H1 (cell line): ENCODE results near the gene CHEK2. TPM values are rescaled to one million over a fixed set of nuclear protein-coding genes. Genes with fewer than 3 reads are reported as not detected.

ENCODE experiments used
- CTCF ChIA-PET: fragments of 300-600 bp; sonication (Branson Sonifier 250); formaldehyde crosslinking; loops from one replicate; lab custom pipeline; 2021; ENCODE audit not compliant: partially characterized antibody; lab: Charles Lee
- POLR2A ChIA-PET: fragments of 300-600 bp; sonication (Branson Sonifier 250); formaldehyde crosslinking; loops from one replicate; lab custom pipeline; 2021; ENCODE audit warnings: inconsistent platforms; ENCODE audit not compliant: partially characterized antibody; lab: Charles Lee
- DNase-seq, 2 experiments: peaks; one replicate each; pipeline versions ENCODE4 v3.0.0 to v3.0.0-alpha.2; 2010 to 2022; ENCODE audit warnings: low spot score in 2 of 2, low read depth in 1 of 2, mixed read lengths in 1 of 2
- FAIRE-seq: peaks from 2 replicates; lab custom pipeline; 2011; peaks lifted over from hg19 to GRCh38; lab: Jason Lieb, UNC
- H2AFZ ChIP-seq: 2 replicates; pipeline ENCODE4 v1.8.1; 2012; ENCODE audit warnings: low read length, inconsistent platforms
- H2AK5ac ChIP-seq: 2 replicates; pipeline ENCODE4 v1.6.1; 2013; ENCODE audit warnings: low read depth, low read length
- H2BK120ac ChIP-seq: replicated peaks from 2 replicates; pipeline ENCODE3; 2013; ENCODE audit warnings: low read depth, low read length, inconsistent platforms
- H2BK12ac ChIP-seq: 2 replicates; pipeline ENCODE4 v1.6.1; 2013; ENCODE audit warnings: low read depth, low read length
- H2BK15ac ChIP-seq: 2 replicates; pipeline ENCODE4 v1.6.1; 2013; ENCODE audit warnings: low read length
- H2BK20ac ChIP-seq: 2 replicates; pipeline ENCODE4 v1.6.1; 2013; ENCODE audit warnings: low read length
- H2BK5ac ChIP-seq: 2 replicates; pipeline ENCODE4 v1.6.1; 2013; ENCODE audit warnings: low read depth, low read length
- H3K14ac ChIP-seq: 2 replicates; pipeline ENCODE4 v1.6.1; 2013; ENCODE audit warnings: inconsistent platforms; ENCODE audit not compliant: insufficient read length
- H3K18ac ChIP-seq: 2 replicates; pipeline ENCODE4 v1.6.1; 2013; ENCODE audit warnings: low read length; ENCODE audit errors: extremely low read depth
- H3K23ac ChIP-seq: 2 replicates; pipeline ENCODE4 v1.6.1; 2013; ENCODE audit warnings: inconsistent platforms; ENCODE audit not compliant: insufficient read length
- H3K23me2 ChIP-seq: 2 replicates; pipeline ENCODE4 v1.6.1; 2013; ENCODE audit warnings: low read depth, low read length
- H3K27ac ChIP-seq: 2 replicates; pipeline ENCODE4 v1.6.1; 2011; ENCODE audit warnings: low read depth, low read length, inconsistent platforms
- H3K27me3 ChIP-seq, 4 experiments: replicated peaks in 1 of 4; 1 replicate in 1 of 4; 2 replicates in 3 of 4; pipeline versions ENCODE4 v1.6.1 to v1.8.1; 2011 to 2013; ENCODE audit warnings: low read length in 3 of 4, mild to moderate bottlenecking in 3 of 4, inconsistent platforms in 2 of 4, mixed read lengths in 2 of 4, moderate library complexity in 1 of 4; ENCODE audit not compliant: control insufficient read depth in 3 of 4, insufficient read depth in 3 of 4; ENCODE audit errors: extremely low read depth in 1 of 4
- H3K36me3 ChIP-seq, 4 experiments: 2 replicates each; pipeline versions ENCODE4 v1.6.1 to v1.8.1; 2011 to 2013; ENCODE audit warnings: mild to moderate bottlenecking in 4 of 4, low read length in 3 of 4, moderate library complexity in 2 of 4, control low read depth in 1 of 4, inconsistent platforms in 1 of 4; ENCODE audit not compliant: insufficient read depth in 4 of 4, control insufficient read depth in 2 of 4
- H3K4ac ChIP-seq: replicated peaks from 2 replicates; pipeline ENCODE3; 2013; ENCODE audit warnings: low read length, low read depth, mixed read lengths, inconsistent platforms; ENCODE audit not compliant: insufficient read length
- H3K4me1 ChIP-seq, 4 experiments: replicated peaks in 1 of 4; 1 replicate in 1 of 4; 2 replicates in 3 of 4; pipeline versions ENCODE4 v1.6.1 to v1.8.1; 2011 to 2013; ENCODE audit warnings: low read length in 3 of 4, inconsistent platforms in 2 of 4, mixed read lengths in 1 of 4; ENCODE audit not compliant: insufficient read depth in 4 of 4, control insufficient read depth in 3 of 4
- H3K4me2 ChIP-seq, 2 experiments: 2 replicates each; pipeline versions ENCODE4 v1.6.1 to v1.8.1; 2011 to 2013; ENCODE audit warnings: low read depth in 2 of 2, low read length in 2 of 2, control low read depth in 1 of 2, inconsistent platforms in 1 of 2, mild to moderate bottlenecking in 1 of 2; ENCODE audit not compliant: insufficient read depth in 1 of 2
- H3K4me3 ChIP-seq, 4 experiments: fragments of 200-600, 300-600 bp in 1 of 4; sonication (generic), shearing (Covaris generic), sonication (Bioruptor Twin) in 1 of 4; 2 replicates each; pipeline versions ENCODE4 v1.5.1 to v1.8.1; 2011 to 2016; ENCODE audit warnings: low read length in 4 of 4, low read depth in 3 of 4, control low read depth in 2 of 4, inconsistent platforms in 2 of 4, mild to moderate bottlenecking in 2 of 4, mixed read lengths in 1 of 4, moderate library complexity in 1 of 4; ENCODE audit not compliant: insufficient read depth in 2 of 4; ENCODE audit errors: extremely low read depth in 1 of 4
- H3K56ac ChIP-seq: replicated peaks from 2 replicates; pipeline ENCODE3; 2013; ENCODE audit warnings: low read depth, mild to moderate bottlenecking, mixed read lengths, low read length, inconsistent platforms; ENCODE audit not compliant: insufficient read length
- H3K79me1 ChIP-seq: 2 replicates; pipeline ENCODE4 v1.6.1; 2013; ENCODE audit warnings: low read depth, low read length, control low read depth
- H3K79me2 ChIP-seq, 2 experiments: 2 replicates each; pipeline versions ENCODE4 v1.6.1 to v1.8.1; 2012 to 2013; ENCODE audit warnings: low read length in 2 of 2, mild to moderate bottlenecking in 2 of 2, inconsistent platforms in 1 of 2; ENCODE audit not compliant: insufficient read depth in 2 of 2, control insufficient read depth in 1 of 2
- H3K9ac ChIP-seq, 4 experiments: replicated peaks in 1 of 4; 1 replicate in 1 of 4; 2 replicates in 3 of 4; pipeline versions ENCODE4 v1.6.1 to v1.8.1; 2011 to 2013; ENCODE audit warnings: low read depth in 3 of 4, low read length in 3 of 4, control low read depth in 2 of 4, mild to moderate bottlenecking in 2 of 4, moderate library complexity in 2 of 4, inconsistent platforms in 1 of 4; ENCODE audit errors: extremely low read depth in 1 of 4
- H3K9me3 ChIP-seq, 2 experiments: 2 replicates each; pipeline versions ENCODE4 v1.6.1 to v1.8.1; 2012 to 2013; ENCODE audit warnings: mild to moderate bottlenecking in 2 of 2, moderate library complexity in 2 of 2, control low read depth in 1 of 2, inconsistent platforms in 1 of 2, low read depth in 1 of 2, low read length in 1 of 2, mixed read lengths in 1 of 2; ENCODE audit not compliant: insufficient read depth in 2 of 2
- H4K20me1 ChIP-seq, 2 experiments: replicated peaks in 1 of 2; 2 replicates each; pipeline versions ENCODE3 to v1.8.1; 2011 to 2013; ENCODE audit warnings: inconsistent platforms in 2 of 2, low read length in 2 of 2, mild to moderate bottlenecking in 1 of 2; ENCODE audit not compliant: insufficient read depth in 2 of 2, control insufficient read depth in 1 of 2
- H4K5ac ChIP-seq: 2 replicates; pipeline ENCODE4 v1.6.1; 2013; ENCODE audit warnings: low read length, low read depth, mixed read lengths, inconsistent platforms; ENCODE audit not compliant: insufficient read length
- H4K8ac ChIP-seq: 2 replicates; pipeline ENCODE4 v1.8.0; 2013; ENCODE audit warnings: mild to moderate bottlenecking, moderate library complexity, low read length, inconsistent platforms; ENCODE audit not compliant: insufficient read depth; ENCODE audit errors: extremely low read depth
- H4K91ac ChIP-seq: replicated peaks from 2 replicates; pipeline ENCODE3; 2013; ENCODE audit warnings: low read length, mixed read lengths, inconsistent platforms; ENCODE audit not compliant: insufficient read length
- BRCA1 ChIP-seq: IDR thresholded peaks from 2 replicates; pipeline ENCODE4 v1.6.1; 2012; ENCODE audit warnings: low read depth, low read length, improper control_type of control experiment
- CREB1 ChIP-seq: IDR thresholded peaks from 2 replicates; pipeline ENCODE4 v1.6.1; 2012; ENCODE audit warnings: inconsistent platforms
- EGR1 ChIP-seq: IDR thresholded peaks from 2 replicates; pipeline ENCODE4 v1.6.1; 2011; ENCODE audit warnings: low read depth, low read length, borderline replicate concordance
- GTF2F1 ChIP-seq: IDR thresholded peaks from 2 replicates; pipeline ENCODE4 v1.6.1; 2012; ENCODE audit warnings: low read depth, low read length, improper control_type of control experiment, borderline replicate concordance
- KDM5A ChIP-seq: fragments of 200-600 bp; IDR thresholded peaks from 2 replicates; pipeline ENCODE4 v1.7.1; 2012; ENCODE audit warnings: mild to moderate bottlenecking, low read length, inconsistent platforms, mixed read lengths
- MAFK ChIP-seq: IDR thresholded peaks from 2 replicates; pipeline ENCODE4 v1.6.1; 2012; ENCODE audit warnings: low read depth, mild to moderate bottlenecking, improper control_type of control experiment, low read length
- NANOG ChIP-seq: IDR thresholded peaks from 2 replicates; pipeline ENCODE4 v1.6.1; 2011; ENCODE audit warnings: low read length, low read depth, mild to moderate bottlenecking, inconsistent platforms; ENCODE audit not compliant: insufficient read depth, poor library complexity, severe bottlenecking
- PHF8 ChIP-seq: fragments of 200-600 bp; sonication (generic); conservative IDR thresholded peaks from 2 replicates; pipeline ENCODE4 v1.7.1; 2012; ENCODE audit warnings: low read depth, mild to moderate bottlenecking, inconsistent platforms, low read length, moderate library complexity
- POLR2AphosphoS5 ChIP-seq: IDR thresholded peaks from 2 replicates; pipeline ENCODE4 v1.6.1; 2011; ENCODE audit warnings: low read depth, low read length
- RXRA ChIP-seq: IDR thresholded peaks from 2 replicates; pipeline ENCODE4 v1.6.1; 2011; ENCODE audit warnings: low read depth, mild to moderate bottlenecking, low read length, moderate library complexity; ENCODE audit not compliant: insufficient read depth
- SP2 ChIP-seq: IDR thresholded peaks from 2 replicates; pipeline ENCODE4 v1.6.1; 2012; ENCODE audit warnings: mild to moderate bottlenecking, low read length, inconsistent platforms
- TAF1 ChIP-seq: IDR thresholded peaks from 2 replicates; pipeline ENCODE4 v1.6.1; 2011; ENCODE audit warnings: mild to moderate bottlenecking, low read depth, low read length
- TEAD4 ChIP-seq: IDR thresholded peaks from 2 replicates; pipeline ENCODE4 v1.6.1; 2012; ENCODE audit warnings: low read depth, low read length, inconsistent platforms, mixed read lengths
- YY1 ChIP-seq: IDR thresholded peaks from 2 replicates; pipeline ENCODE4 v1.6.1; 2011; ENCODE audit warnings: low read depth, mild to moderate bottlenecking, low read length
- WGBS, 2 experiments: shearing (Covaris generic) in 1 of 2; methylation state at CpG; one replicate each; pipeline versions ENCODE4 v1.1.6 to v1.1.7; 2013 to 2015; ENCODE audit warnings: low lambda C conversion rate in 2 of 2, mixed read lengths in 2 of 2, inconsistent platforms in 1 of 2, low coverage in 1 of 2, missing lambda C conversion rate in 1 of 2; ENCODE audit not compliant: insufficient replicate concordance in 2 of 2, insufficient coverage in 1 of 2, insufficient read length in 1 of 2; ENCODE audit errors: extremely low coverage in 1 of 2, missing lambda C conversion rate in 1 of 2; 5-methylcytosine and 5-hydroxymethylcytosine counted together
- polyA plus RNA-seq, 7 experiments: library from polyadenylated mRNA; depleted of rRNA in 3 of 7; stranded (reverse) in 5 of 7; unstranded in 2 of 7; fragments of >200 nt in 5 of 7; fragments of 200-250 nt in 2 of 7; gene quantifications; 1 replicate in 5 of 7; 2 replicates in 1 of 7; 4 replicates in 1 of 7; pipeline versions ENCODE4 v1.2.1 to v1.2.3, GENCODE V29; 2011 to 2013; ENCODE audit warnings: missing spikeins in 2 of 7, mixed read lengths in 2 of 7
- total RNA-seq: library from RNA; stranded (reverse); fragmentation: NEBNext Ultra II Directional; extraction: Animal tissue kit (Norgen Biotek cat#: 25700); gene quantifications from 2 replicates; pipeline ENCODE4 v1.2.1, GENCODE V29; 2021

The CHEK2 gene
- total and polyA plus RNA-seq, 2 of the 8 experiments (the other 6 are each of a cell fraction or from before 2014, with no cell fraction given) = 74.9 to 89.5 TPM

DNA sequence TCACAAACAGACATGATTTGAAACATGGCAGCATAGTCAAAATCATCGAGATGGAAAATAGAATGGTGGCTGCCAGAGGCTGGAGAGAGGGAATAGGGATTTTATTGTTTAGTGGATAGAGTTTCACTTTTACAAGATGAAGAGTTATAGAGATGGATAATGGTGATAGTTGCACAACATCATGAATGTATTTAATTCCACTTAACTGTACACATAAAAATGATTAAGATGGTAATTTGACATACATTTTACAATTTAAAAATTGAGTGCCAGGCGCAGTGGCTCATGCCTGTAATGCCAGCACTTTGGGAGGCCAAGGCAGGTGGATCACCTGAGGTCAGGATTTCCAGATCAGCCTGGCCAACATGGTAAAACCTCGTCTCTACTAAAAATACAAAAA is 83.2 kb downstream of the CHEK2 start:
- H2BK5ac ChIP-seq = no peak overlapping the region
- DNase-seq = no peak
- no peak for FAIRE-seq
- no peak overlapping the region for H2BK20ac ChIP-seq
- no peak overlapping the region for H3K23ac ChIP-seq
- no peaks in the 10 kb centered on the region for H3K79me1 ChIP-seq
- H2BK12ac ChIP-seq = no peak overlapping the region
- no peak overlapping the region for H3K56ac ChIP-seq
- H2BK15ac ChIP-seq = no peak overlapping the region
- H3K9me3 ChIP-seq = no peaks in the 10 kb centered on the region; a peak in 1 of 4 replicates
- no peak overlapping the region for H2AK5ac ChIP-seq
- H2BK120ac ChIP-seq = no peak overlapping the region
- H3K4me2 ChIP-seq = no peak overlapping the region
- no peak overlapping the region for H2AFZ ChIP-seq
- TF ChIP-seq MAFK (no peak), SP2 (no peak), YY1 (no peak), TAF1 (no peak), PHF8 (no peak), RXRA (no peak), CREB1 (no peak), EGR1 (no peak), BRCA1 (no peak), TEAD4 (no peak), NANOG (no peak), GTF2F1 (no peak), POLR2AphosphoS5 (no peak), KDM5A (no peak)
- no peak overlapping the region for H3K4me3 ChIP-seq
- H4K8ac ChIP-seq = no peak overlapping the region
- H3K27me3 ChIP-seq = no peaks in the 10 kb centered on the region
- H3K4me1 ChIP-seq = no peaks in the 10 kb centered on the region
- no peak overlapping the region for H3K18ac ChIP-seq
- 85% methylated on average over 3 of the region's 3 CpGs; no CpG with 5 or more reads in 1 of the 2 experiments for WGBS, 2 experiments
- no peak overlapping the region for H4K5ac ChIP-seq
- no peaks in the 10 kb centered on the region for H4K20me1 ChIP-seq
- H3K36me3 ChIP-seq = no peaks in the 10 kb centered on the region
- ChIA-PET POLR2A (no interaction called here), CTCF (no interaction called here)
- no peak overlapping the region for H3K27ac ChIP-seq
- H3K23me2 ChIP-seq = no peaks in the 10 kb centered on the region
- no peak overlapping the region for H3K14ac ChIP-seq
- H3K4ac ChIP-seq = no peak overlapping the region
- H3K79me2 ChIP-seq = no peaks in the 10 kb centered on the region
- H3K9ac ChIP-seq = no peak overlapping the region
- no peak overlapping the region for H4K91ac ChIP-seq
